Stimulated activated CD8-positive, alpha-beta memory T cell treated with anti-CD3 and anti-CD28 coated beads, Interleukin-4, amount 100 ng/mL, for 48 hours (primary cell): Measurements from ENCODE around the gene BICDL1.

Source experiments
- DNase-seq: peaks from one replicate; pipeline ENCODE4 v3.0.0-alpha.2; 2020

Gene BICDL1

GRCh38 chr12:120103044-120103338 lies 114.0 kb downstream of the BICDL1 start:
- DNase-seq: no peak

GRCh38 chr12:120103371-120103770 lies 114.3 kb downstream of the BICDL1 start:
- DNase-seq: no peak

- DNase-seq: no peak
These were observed 117.1 kb downstream of the BICDL1 start for GRCh38 chr12:120106151-120106550.

- no peak for DNase-seq
These were observed 120.7 kb downstream of the BICDL1 start for GRCh38 chr12:120109570-120110267.

GRCh38 chr12:120110550-120111501 lies 121.8 kb downstream of the BICDL1 start:
- peak; percentile 54 for DNase-seq

- DNase-seq: no peak
These were observed 126.0 kb downstream of the BICDL1 start for GRCh38 chr12:120115066-120115465.

GRCh38 chr12:120115692-120116440 lies 126.8 kb downstream of the BICDL1 start:
- peak; percentile 68 for DNase-seq

- no peak for DNase-seq
These were observed 127.4 kb downstream of the BICDL1 start, which contains the start of gene RAB35 for GRCh38 chr12:120116441-120116791. Gene RAB35 (minus strand): TSS chr12:120116753. CDS start chr12:120116650, 103 bp downstream.

GRCh38 chr12:120116792-120117651 lies 128.0 kb downstream of the BICDL1 start:
- peak; percentile 99 for DNase-seq

- no peak for DNase-seq
These were observed 128.9 kb downstream of the BICDL1 start for GRCh38 chr12:120117961-120118320.

GRCh38 chr12:120118321-120119061 lies 129.5 kb downstream of the BICDL1 start:
- no peak for DNase-seq

GRCh38 chr12:120119271-120119973 lies 130.4 kb downstream of the BICDL1 start:
- peak; percentile 45 for DNase-seq

GRCh38 chr12:120121343-120121742 lies 132.3 kb downstream of the BICDL1 start:
- DNase-seq: no peak

GRCh38 chr12:120121766-120122293 lies 132.8 kb downstream of the BICDL1 start:
- no peak for DNase-seq

GRCh38 chr12:120125029-120125428 lies 136.0 kb downstream of the BICDL1 start:
- DNase-seq: no peak

GRCh38 chr12:120125792-120126634 lies 137.0 kb downstream of the BICDL1 start:
- DNase-seq: no peak

GRCh38 chr12:120126635-120127005 lies 137.6 kb downstream of the BICDL1 start:
- peak; percentile 48 for DNase-seq

GRCh38 chr12:120130011-120130410 lies 141.0 kb downstream of the BICDL1 start:
- DNase-seq: no peak

GRCh38 chr12:120131116-120131515 lies 142.1 kb downstream of the BICDL1 start:
- no peak for DNase-seq
